ENCODE measurements around the gene NKX2-1. TPM values are rescaled to one million over a fixed set of nuclear protein-coding genes. Genes with fewer than 3 reads are reported as not detected.
A peak's percentile ranks its signal among the peaks of the same experiment; 100 is the strongest.
"Not testable (repeated sequence)": the region's sequence is repeated elsewhere in the genome, so short reads cannot be mapped to it uniquely, and the experiment has no call there.

NKX2-1 gene
- total RNA-seq, 2 experiments from 2014 or later: not detected

DNA sequence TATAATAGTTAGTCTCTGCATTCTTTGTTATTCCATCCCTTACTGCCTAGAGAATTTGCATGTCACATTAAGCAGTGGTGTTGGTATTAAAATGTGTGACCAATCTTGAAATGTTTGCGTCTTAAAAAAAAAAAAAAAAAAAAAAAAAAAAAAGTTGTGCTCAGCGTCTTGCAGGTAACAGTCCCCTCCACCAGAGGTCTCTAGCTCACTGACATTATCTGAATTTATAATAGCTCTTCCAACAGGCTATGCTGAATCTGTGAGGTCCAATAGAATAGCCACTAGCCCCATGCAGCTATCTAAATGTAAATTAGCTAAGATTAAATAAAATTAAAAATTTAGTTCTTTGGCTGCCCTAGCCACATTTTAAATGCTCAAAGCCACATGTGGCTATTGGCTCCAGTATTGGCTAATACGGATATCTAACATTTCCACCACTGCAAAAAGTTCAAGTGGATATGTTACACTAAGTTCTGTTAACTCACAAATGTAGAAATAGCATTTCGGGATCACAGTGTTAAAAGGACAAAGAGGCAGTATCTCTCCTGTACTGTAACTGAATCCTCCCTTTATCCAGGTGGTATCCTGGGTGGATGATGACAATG is 33.7 kb upstream of the NKX2-1 start:
- no peak overlapping the region for H3K27ac Mint-ChIP-seq
- H3K4me1 Mint-ChIP-seq (ENCODE audit: low read depth): no peaks in the 10 kb centered on the region
- no peaks in the 10 kb centered on the region for H3K9me3 Mint-ChIP-seq
- H3K4me3 Mint-ChIP-seq: no peak overlapping the region
- no peak overlapping the region for H3K27ac ChIP-seq (ENCODE audit: low read depth in 1 of 2, low read length in 2 of 2)
- ATAC-seq (ENCODE audit: poor library complexity) (no peak), DNase-seq (peak in 3 of 14 experiments; percentile 4 to 17 (median 11))
- no peak overlapping the region for H3K4me3 ChIP-seq (ENCODE audit: low read length)
- H3K27me3 Mint-ChIP-seq: peaks cover 19% of the 10 kb centered on the region
- CTCF ChIA-PET: no interaction called here
- intact Hi-C loops (cut with DNase I, micrococcal nuclease): loop anchor here in 1 of 2 experiments (10.0 kb wide), 1 partner anchor 669 kb away; no protein-coding TSS in a partner anchor
- no peaks in the 10 kb centered on the region for H3K4me1 ChIP-seq (ENCODE audit: insufficient read depth, low read length)
- H3K27me3 ChIP-seq (ENCODE audit: control insufficient read depth in 1 of 2, insufficient read depth in 2 of 2, low read length in 2 of 2): peaks cover 3 to 6% of the 10 kb centered on the region in 2 experiments
- peak; percentile 31 for TF ChIP-seq CTCF (IDR thresholded peaks at IDR 0.05)
- H3K36me3 Mint-ChIP-seq (ENCODE audit: low read depth): no peaks in the 10 kb centered on the region
- POLR2A ChIA-PET: no interaction called here
- H3K36me3 ChIP-seq (ENCODE audit: insufficient read depth, low read length): no peaks in the 10 kb centered on the region
- no peaks in the 10 kb centered on the region for H3K9me3 ChIP-seq (ENCODE audit: control insufficient read depth in 1 of 2, insufficient read depth in 1 of 2, low read length in 2 of 2)

- CTCF ChIA-PET: no interaction called here
- Mint-ChIP-seq H3K4me3 (no peak overlapping the region), H3K27me3 (peaks cover 25% of the 10 kb centered on the region), H3K27ac (no peak overlapping the region), H3K36me3 (ENCODE audit: low read depth) (no peaks in the 10 kb centered on the region), H3K4me1 (ENCODE audit: low read depth) (no peaks in the 10 kb centered on the region), H3K9me3 (no peaks in the 10 kb centered on the region)
- H3K4me1 ChIP-seq (ENCODE audit: insufficient read depth, low read length): no peaks in the 10 kb centered on the region
- ATAC-seq (ENCODE audit: poor library complexity) (no peak), DNase-seq (no peak)
- no peak for TF ChIP-seq CTCF (IDR thresholded peaks at IDR 0.05)
- H3K36me3 ChIP-seq (ENCODE audit: insufficient read depth, low read length): no peaks in the 10 kb centered on the region
- POLR2A ChIA-PET: no interaction called here
- H3K27ac ChIP-seq (ENCODE audit: low read depth in 1 of 2, low read length in 2 of 2): no peak overlapping the region
- intact Hi-C loops (cut with DNase I, micrococcal nuclease): loop anchor here in 1 of 2 experiments (10.0 kb wide), 1 partner anchor 666 kb away; no protein-coding TSS in a partner anchor
- H3K27me3 ChIP-seq (ENCODE audit: control insufficient read depth in 1 of 2, insufficient read depth in 2 of 2, low read length in 2 of 2): peaks cover 3 to 9% of the 10 kb centered on the region in 2 experiments
- no peak overlapping the region for H3K4me3 ChIP-seq (ENCODE audit: low read length)
- no peaks in the 10 kb centered on the region for H3K9me3 ChIP-seq (ENCODE audit: control insufficient read depth in 1 of 2, insufficient read depth in 1 of 2, low read length in 2 of 2)
Measured at GRCh38 chr14:36550899-36551298, 30.9 kb upstream of the NKX2-1 start.

- H3K4me1 ChIP-seq (ENCODE audit: insufficient read depth, low read length); H3K9me3 ChIP-seq (ENCODE audit: control insufficient read depth in 1 of 2, insufficient read depth in 1 of 2, low read length in 2 of 2); H3K36me3 ChIP-seq (ENCODE audit: insufficient read depth, low read length); H3K4me1 Mint-ChIP-seq (ENCODE audit: low read depth); H3K4me3 Mint-ChIP-seq; H3K27ac Mint-ChIP-seq; H3K4me3 ChIP-seq (ENCODE audit: low read length); CTCF ChIA-PET; intact Hi-C loops (cut with DNase I, micrococcal nuclease); H3K9me3 Mint-ChIP-seq; DNase-seq; H3K27ac ChIP-seq (ENCODE audit: low read depth in 1 of 2, low read length in 2 of 2); H3K27me3 ChIP-seq (ENCODE audit: control insufficient read depth in 1 of 2, insufficient read depth in 2 of 2, low read length in 2 of 2); POLR2A ChIA-PET; H3K36me3 Mint-ChIP-seq (ENCODE audit: low read depth); ATAC-seq (ENCODE audit: poor library complexity): not testable (repeated sequence)
- H3K27me3 Mint-ChIP-seq: peaks cover 33% of the 10 kb centered on the region
Measured at GRCh38 chr14:36544280-36544679, 24.2 kb upstream of the NKX2-1 start.

- Mint-ChIP-seq H3K36me3 (ENCODE audit: low read depth) (no peaks in the 10 kb centered on the region), H3K4me1 (ENCODE audit: low read depth) (no peaks in the 10 kb centered on the region), H3K9me3 (peaks cover 2% of the 10 kb centered on the region), H3K4me3 (no peak overlapping the region), H3K27ac (no peak overlapping the region), H3K27me3 (peaks cover 48% of the 10 kb centered on the region)
- Histone ChIP-seq H3K9me3 (ENCODE audit: control insufficient read depth in 1 of 2, insufficient read depth in 1 of 2, low read length in 2 of 2) (no peaks in the 10 kb centered on the region), H3K27me3 (ENCODE audit: control insufficient read depth in 1 of 2, insufficient read depth in 2 of 2, low read length in 2 of 2) (no peaks in the 10 kb centered on the region), H3K27ac (ENCODE audit: low read depth in 1 of 2, low read length in 2 of 2) (no peak overlapping the region), H3K4me1 (ENCODE audit: insufficient read depth, low read length) (no peaks in the 10 kb centered on the region), H3K36me3 (ENCODE audit: insufficient read depth, low read length) (no peaks in the 10 kb centered on the region), H3K4me3 (ENCODE audit: low read length) (no peak overlapping the region)
- DNase-seq (no peak), ATAC-seq (ENCODE audit: poor library complexity) (no peak)
- TF ChIP-seq CTCF (IDR thresholded peaks at IDR 0.05): no peak
- POLR2A ChIA-PET: no interaction called here
- intact Hi-C loops (cut with DNase I, micrococcal nuclease): no loop called here
- CTCF ChIA-PET: no interaction called here
Measured at GRCh38 chr14:36538051-36538450, 18.0 kb upstream of the NKX2-1 start.
